NCI-H2227 treated with DMSO at 0.1 percent for 48 hours (cell line): ENCODE results near the gene GSTO2.

Source experiments
- DNase-seq: peaks from one replicate; lab custom pipeline; 2025; lab: John Stamatoyannopoulos, UW

Gene GSTO2

DNA sequence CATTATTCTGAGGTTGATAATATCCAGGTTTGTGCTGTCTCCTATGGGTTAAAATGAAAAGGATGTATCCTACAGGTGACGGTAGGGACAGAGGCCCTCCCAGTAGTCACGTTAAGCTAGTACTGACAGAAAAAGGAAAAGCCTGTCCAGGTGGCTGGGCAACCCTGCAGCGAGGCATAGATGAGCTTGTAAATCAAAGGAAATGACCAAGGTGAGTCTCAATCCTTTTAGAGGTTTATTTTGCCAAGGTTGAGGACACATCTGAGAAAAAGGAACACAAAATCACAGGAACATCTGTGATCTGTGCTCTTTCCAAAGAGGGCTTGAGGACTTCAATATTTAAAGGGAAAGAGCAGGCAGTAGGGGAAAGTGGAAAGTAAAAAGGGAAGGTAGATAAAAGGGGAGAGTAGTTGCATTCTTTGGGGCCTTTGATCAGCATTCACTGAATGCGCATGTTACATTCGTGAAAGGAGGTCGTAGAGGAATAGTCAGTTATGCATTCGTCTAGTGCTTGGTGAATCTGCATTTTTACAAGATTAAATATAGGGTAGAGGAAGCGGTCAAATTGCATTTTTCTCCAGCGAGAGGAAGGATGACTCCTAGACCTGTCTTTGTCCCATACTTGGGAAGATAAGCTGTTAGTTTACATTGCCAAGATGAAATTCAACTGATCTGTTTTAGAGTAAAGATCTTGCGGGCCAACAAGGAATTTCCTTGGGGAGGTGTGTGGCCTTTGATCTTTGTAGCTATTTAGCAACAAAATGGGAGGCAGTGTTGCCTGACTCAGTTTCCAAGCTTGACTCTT lies 15.2 kb upstream of the GSTO2 start:
- DNase-seq: no peak

DNA sequence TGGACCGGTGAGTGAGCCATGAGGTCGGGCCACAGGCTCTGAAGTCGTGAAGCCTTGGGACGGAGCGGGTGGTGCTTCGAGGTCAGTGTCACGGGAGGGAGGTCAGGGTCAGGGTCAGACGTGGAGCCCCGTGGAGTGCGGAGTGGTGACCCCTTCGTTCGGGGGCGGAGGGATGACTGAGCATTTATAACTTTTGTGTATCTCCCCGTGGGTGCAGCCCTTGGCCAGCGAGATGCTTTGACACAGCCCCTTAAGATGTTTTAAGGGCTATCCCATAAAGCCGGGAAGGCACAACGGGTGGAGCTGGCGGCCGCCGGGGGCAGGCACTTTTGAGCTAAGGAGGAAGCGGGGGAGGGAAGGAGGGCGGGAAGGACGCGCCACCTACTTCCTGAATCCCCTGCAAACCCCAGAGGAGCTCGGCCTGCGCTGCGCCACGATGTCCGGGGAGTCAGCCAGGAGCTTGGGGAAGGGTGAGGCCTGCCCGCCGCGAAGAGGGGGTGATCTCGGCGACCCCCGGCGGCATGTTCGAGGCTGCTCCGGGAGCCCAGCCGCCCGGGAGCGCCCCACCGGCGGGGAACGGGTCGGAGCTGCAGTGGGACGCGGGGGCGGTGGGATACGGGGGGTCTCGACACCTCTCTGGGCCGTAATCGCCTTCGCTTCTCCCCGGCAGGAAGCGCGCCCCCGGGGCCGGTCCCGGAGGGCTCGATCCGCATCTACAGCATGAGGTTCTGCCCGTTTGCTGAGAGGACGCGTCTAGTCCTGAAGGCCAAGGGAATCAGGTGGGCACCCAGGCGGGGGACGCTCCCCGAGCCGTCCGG lies 14.3 kb upstream of the GSTO2 start, which contains the start of gene GSTO1:
TSS of gene GSTO1 (plus strand) at position 400 of the 818 bp plus-strand sequence. CDS start at position 437, 37 bp downstream.
- DNase-seq: peak; percentile 4

DNA sequence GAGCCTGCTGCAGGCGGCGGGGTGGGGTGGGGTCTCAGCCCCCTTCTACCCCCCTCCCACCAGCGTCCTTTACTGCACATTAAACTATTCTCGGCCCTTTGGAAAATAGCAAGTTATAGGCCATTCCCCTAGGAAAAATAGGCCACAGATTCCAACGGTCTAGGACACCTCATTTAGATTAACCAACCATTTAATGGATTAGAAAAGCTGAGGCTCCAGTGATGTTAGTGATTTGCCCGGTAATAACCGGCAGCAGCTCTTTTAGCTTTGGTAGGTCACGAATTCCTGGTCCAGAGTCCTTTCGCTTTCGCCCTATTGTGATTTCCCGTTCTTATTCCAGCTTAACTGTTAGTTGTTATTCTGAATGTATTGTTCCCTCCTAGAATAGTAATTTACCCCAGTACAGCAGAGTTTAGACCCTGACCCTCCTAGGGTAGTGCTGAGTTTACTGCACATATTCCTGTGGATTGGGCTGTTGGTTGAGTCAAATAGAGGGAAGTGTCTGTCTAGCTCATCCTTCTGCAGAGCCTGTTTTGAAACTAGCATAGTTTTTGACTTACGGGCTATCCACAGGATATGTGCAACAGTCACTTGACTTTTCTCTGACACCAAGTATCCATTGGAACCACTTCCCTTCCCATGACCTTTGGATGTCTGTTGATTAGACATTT lies 13.5 kb upstream of the GSTO2 start:
- peak; percentile 10 for DNase-seq

- no peak for DNase-seq
These were observed 12.5 kb upstream of the GSTO2 start for GRCh38 chr10:104256335-104256961.

DNA sequence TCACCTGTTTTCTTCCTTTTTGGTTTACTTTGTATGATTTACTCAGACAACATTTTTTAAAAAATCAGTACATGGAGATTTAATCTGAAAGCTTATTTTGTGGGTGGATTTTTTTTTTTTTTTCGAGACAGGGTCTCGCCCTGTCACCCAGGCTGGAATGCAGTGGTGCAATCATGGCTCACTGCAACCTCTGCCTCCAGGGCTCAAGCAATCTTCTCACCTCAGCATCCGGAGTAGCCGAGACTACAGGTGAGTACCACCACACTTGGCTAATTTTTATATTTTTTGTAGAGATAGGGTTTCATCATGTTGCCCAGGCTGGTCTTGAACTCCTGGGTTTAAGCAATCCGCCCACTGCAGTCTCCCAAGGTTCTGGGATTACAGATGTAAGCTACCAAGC lies 11.7 kb upstream of the GSTO2 start:
- no peak for DNase-seq

DNA sequence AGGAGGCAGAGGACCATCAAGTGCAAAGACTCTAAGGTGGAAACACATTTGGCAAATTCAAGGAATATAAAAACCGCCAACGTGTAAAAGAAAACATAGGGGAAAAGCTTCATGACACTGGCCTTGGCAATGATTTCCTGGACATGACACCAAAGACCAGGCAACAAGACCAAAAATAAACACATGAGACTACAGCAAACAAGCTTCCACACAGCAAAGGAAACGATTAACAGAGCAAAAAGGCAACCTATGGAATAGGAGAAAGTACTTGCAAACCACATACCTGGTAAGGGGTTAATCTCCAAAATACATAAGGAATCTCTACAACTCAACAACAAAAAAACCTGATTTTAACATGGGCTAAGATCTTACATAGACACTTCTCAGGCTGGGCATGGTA lies 10.8 kb upstream of the GSTO2 start:
- DNase-seq: no peak

GRCh38 chr10:104259456-104259855 lies 9.5 kb upstream of the GSTO2 start:
- no peak for DNase-seq

GRCh38 chr10:104259999-104260774 lies 8.8 kb upstream of the GSTO2 start:
- no peak for DNase-seq

DNA sequence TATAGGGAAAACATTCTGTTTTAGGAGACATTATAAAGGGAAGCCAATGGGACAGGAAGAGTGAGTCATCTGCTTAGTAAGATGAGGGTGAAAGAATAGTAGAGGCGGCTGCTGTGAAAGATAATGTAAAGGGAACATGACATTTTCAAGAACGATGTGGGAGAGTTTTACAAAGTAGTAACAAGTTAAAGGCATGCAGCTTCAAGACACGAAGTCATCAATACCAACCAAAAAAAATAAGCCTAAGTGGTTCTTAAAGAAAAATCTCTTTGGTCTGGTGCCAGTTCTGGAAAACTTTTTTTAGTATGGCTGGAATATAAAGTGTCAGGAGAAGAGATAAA lies 8.2 kb upstream of the GSTO2 start:
- no peak for DNase-seq

DNA sequence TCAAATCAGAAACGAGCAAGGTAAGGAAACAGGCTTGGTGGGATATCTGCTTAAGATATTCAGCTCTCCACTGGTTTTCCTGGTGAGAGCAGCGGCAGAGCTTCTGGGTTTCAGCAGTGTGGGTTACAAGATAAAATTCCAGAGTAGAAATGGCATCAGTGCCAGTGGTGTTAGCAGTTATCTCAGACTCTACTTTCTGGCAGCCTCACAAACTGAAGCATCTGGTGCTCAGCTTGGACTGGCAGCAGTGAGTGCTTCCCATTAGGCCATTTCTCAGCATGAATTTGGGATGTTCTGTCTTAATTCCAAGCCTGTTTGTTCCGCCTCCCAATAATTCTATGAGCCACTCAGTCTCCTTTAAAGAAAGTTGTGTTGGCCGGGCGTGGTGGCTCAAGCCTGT lies 6.9 kb upstream of the GSTO2 start:
- no peak for DNase-seq

- DNase-seq: no peak
These were observed 4.2 kb upstream of the GSTO2 start for GRCh38 chr10:104264783-104265182.

DNA sequence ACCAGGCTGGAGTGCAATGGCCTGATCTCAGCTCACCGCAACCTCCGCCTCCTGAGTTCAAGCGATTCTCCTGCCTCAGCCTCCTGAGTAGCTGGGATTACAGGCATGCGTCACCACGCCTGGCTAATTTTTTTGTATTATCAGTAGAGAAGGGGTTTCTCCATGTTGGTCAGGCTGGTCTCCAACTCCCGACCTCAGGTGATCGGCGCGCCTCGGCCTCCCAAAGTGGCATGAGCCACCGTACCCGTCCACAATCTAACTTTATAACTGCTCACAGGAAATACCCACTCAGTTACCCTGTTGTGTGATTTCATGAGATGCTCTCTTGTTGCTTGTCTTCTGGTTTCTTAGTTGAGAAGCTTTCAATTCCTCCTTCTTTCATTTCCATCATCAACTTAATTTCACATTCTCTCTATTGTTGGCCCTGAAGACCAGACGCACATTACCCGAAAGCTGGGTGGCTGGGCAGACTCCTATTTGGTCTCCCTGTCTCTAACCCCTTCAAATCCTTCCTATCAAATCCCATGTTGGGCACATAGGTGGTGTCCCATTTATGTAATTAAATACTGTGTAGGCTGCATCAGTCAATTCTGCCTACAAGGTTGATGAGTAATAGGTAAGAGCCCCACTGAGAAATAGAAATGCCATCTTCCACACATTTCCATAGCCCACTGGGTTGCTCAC lies 1.1 kb upstream of the GSTO2 start:
- no peak for DNase-seq

DNA sequence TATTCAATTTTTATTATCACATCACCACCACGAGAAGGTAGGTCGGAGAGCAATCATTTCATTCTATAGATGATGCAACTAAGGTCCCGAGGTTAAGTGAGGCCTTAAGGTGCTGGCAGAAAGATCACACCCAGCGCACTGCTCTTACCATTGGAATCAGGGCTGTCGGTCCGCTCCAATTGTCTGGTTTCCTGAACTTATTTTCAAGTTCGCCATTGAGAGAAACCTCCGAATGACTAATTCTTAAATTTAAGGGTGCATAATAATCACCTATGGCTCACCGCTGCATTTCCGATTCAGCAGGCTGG lies 625 bp upstream of the GSTO2 start:
- no peak for DNase-seq

- no peak for DNase-seq
These were observed 4.3 kb downstream of the GSTO2 start for GRCh38 chr10:104273286-104273685.

- DNase-seq: no peak
These were observed 5.1 kb downstream of the GSTO2 start for GRCh38 chr10:104273899-104274575.

- DNase-seq: peak; percentile 3
These were observed 6.1 kb downstream of the GSTO2 start for GRCh38 chr10:104274762-104275721.

GRCh38 chr10:104276192-104276591 lies 7.2 kb downstream of the GSTO2 start:
- no peak for DNase-seq

DNA sequence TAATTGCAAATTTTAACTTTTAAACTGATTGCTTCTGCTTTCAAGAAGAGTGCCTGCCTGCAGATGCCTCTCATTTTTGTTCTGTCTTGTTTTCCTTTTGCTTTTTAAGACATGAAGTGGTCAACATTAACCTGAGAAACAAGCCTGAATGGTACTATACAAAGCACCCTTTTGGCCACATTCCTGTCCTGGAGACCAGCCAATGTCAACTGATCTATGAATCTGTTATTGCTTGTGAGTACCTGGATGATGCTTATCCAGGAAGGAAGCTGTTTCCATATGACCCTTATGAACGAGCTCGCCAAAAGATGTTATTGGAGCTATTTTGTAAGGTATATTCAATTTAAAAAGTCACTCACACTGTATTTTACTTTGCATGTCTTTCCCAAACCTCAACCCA lies 8.8 kb downstream of the GSTO2 start:
- DNase-seq: no peak

DNA sequence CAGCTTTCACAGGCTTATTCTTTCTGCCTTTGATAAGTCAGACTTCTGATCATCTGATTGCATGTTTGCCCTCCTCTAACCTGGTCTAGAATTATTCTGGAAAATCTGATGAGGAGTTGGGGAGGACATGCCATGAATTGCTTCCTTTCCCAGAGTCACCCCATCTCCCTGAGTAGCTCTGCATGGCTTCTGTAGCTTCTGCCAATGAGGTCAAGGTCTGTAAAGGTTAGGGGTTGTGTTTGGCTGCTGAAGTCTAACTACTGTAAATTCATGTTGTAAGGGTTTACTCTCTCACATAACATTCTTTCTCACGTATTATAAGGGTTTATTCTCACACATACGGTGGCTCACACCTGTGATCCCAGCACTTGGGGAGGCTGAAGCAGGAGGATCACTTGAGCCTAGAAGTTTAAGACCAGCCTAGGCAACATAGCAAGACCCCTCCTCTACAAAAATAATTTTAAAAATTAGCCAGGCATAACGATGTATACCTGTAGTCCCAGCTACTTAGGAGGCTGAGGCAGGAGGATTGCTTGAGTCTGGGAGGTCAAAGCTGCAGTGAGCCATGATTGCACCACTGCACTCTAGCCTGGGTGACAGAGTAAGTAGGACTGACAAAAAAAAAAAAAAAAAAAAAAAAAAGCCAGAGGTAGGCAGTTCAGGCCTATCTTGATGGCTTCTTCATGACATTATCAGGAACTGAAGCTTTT lies 10.7 kb downstream of the GSTO2 start:
- DNase-seq: no peak
